Lower lobe of right lung (tissue), 2 donors: ENCODE data around the gene SLX4. TPM values are rescaled to one million over a fixed set of nuclear protein-coding genes. Genes with fewer than 3 reads are reported as not detected.
"Not testable (repeated sequence)": the region's sequence is repeated elsewhere in the genome, so short reads cannot be mapped to it uniquely, and the experiment has no call there.

Source experiments
- ATAC-seq, 2 donors: fragments of 200-7000 bp; cut with Tn5 transposase; one replicate each; pipeline ENCODE4 v1.9.1; 2020 to 2022; ENCODE audit warnings: mild to moderate bottlenecking in 2 of 2, moderate library complexity in 2 of 2
- DNase-seq: peaks from one replicate; pipeline ENCODE4 v3.0.0-alpha.2; 2020
- H3K27ac ChIP-seq: fragments of 200-600 bp; one replicate; pipeline ENCODE4 v1.8.0; 2022
- H3K27me3 ChIP-seq: fragments of 200-600 bp; one replicate; pipeline ENCODE4 v1.8.0; 2022; ENCODE audit warnings: low read depth
- H3K36me3 ChIP-seq: fragments of 200-600 bp; one replicate; pipeline ENCODE4 v1.8.0; 2022; ENCODE audit warnings: mild to moderate bottlenecking
- H3K4me1 ChIP-seq: fragments of 200-600 bp; one replicate; pipeline ENCODE4 v1.8.0; 2022
- H3K4me3 ChIP-seq: fragments of 200-600 bp; one replicate; pipeline ENCODE4 v1.8.0; 2022; ENCODE audit warnings: mild to moderate bottlenecking
- H3K9me3 ChIP-seq: fragments of 200-600 bp; one replicate; pipeline ENCODE4 v1.8.0; 2022
- intact Hi-C: fragments of 100-400 bp; cut with DNase I; formaldehyde crosslinking; loops from one replicate; pipeline ENCODE4 v1.11.0; 2022
- total RNA-seq: library from RNA; stranded (reverse); fragmentation: NEBNext Ultra II Directional; extraction: Animal tissue kit (Norgen Biotek cat#: 25700); gene quantifications from one replicate; pipeline ENCODE4 v1.2.1, GENCODE V29; 2021
- TF ChIP-seq, protein P1 (sequence below): fragments of 200-600 bp; IDR thresholded peaks from one replicate; pipeline ENCODE4 v1.8.0; 2022; ENCODE audit warnings: antibody characterized with exemption, mild to moderate bottlenecking
- donor health status: DM: no; HTN: yes; CAD: no; lungs with severe emphysema.

SLX4 gene
- total RNA-seq, 1 donor from 2014 or later = 5.7 TPM

DNA sequence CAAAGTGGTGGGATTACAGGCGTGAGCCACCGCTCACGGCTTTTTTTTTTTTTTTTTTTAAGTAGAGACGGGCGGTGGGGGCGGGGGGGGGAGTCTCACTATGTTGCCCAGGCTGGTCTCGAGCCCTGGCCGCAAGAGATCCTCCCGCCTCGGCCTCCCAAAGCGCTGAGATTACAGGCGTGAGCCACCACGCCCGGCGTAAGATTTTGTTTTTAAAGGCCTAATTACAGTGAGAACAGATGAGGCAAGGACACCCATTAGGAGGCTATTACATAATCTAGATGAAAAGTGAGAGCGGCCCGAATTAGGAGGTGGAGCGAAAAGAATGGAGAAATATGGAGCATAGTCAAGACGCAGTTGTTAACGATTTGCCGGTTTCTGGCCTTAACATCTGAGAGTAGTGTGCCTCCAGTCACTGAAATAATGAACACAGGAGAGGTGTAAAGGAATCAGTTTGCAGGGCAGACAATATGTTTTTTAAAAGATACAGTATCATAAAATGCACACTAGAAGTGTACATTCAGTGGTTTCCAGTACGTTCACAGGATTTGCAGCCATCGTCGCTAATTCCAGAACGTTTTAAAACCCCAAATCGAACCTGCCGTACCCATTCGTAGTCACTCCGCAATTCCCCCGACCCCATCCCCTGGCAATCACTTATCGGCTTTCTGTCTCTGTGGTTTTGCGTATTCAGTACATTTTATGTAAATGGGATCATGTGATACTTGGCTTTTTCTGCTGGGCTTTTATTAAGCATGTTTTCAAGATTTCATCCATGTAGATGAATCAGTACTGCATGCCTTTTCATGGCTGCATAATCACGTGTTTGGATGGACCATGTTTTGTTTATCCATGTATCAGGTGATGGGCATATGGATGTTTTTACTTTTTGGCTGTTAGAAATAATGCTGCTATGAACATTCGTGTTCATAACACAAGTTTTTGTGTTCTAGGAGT lies 1.4 kb upstream of the SLX4 start:
- ATAC-seq (no peak), DNase-seq (no peak)
- Histone ChIP-seq H3K36me3 (peaks cover 5% of the 10 kb centered on the region), H3K4me1 (peaks cover 24% of the 10 kb centered on the region), H3K9me3 (no peaks in the 10 kb centered on the region), H3K27me3 (no peaks in the 10 kb centered on the region), H3K4me3 (peak overlapping the region; percentile 93), H3K27ac (no peak overlapping the region)
- intact Hi-C loops = no loop called here
- TF ChIP-seq, protein P1, sequence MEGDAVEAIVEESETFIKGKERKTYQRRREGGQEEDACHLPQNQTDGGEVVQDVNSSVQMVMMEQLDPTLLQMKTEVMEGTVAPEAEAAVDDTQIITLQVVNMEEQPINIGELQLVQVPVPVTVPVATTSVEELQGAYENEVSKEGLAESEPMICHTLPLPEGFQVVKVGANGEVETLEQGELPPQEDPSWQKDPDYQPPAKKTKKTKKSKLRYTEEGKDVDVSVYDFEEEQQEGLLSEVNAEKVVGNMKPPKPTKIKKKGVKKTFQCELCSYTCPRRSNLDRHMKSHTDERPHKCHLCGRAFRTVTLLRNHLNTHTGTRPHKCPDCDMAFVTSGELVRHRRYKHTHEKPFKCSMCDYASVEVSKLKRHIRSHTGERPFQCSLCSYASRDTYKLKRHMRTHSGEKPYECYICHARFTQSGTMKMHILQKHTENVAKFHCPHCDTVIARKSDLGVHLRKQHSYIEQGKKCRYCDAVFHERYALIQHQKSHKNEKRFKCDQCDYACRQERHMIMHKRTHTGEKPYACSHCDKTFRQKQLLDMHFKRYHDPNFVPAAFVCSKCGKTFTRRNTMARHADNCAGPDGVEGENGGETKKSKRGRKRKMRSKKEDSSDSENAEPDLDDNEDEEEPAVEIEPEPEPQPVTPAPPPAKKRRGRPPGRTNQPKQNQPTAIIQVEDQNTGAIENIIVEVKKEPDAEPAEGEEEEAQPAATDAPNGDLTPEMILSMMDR = no peak

DNA sequence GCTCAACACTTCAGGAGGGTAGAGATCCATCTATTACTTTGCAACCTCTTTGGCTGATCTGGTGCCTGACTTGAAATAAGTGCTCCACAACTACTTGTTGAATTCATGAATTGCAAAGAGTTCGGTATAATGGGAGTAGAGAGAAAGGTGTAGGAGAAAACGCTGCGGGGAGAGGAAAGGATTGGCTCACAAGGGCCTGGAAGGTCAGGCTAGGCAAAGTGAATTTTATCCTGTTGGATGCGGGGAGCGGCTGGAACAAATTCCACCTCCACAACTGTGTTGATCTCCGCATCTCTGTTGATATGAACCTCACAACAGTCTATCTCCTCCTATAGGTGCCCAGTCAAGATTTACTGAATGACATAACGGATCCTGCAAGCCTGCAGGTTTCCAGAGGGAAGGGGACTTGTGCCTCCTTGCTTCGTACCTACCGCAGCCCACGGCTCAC lies 684 bp downstream of the SLX4 start:
- Histone ChIP-seq H3K9me3 (no peaks in the 10 kb centered on the region), H3K27me3 (no peaks in the 10 kb centered on the region), H3K36me3 (peaks cover 12% of the 10 kb centered on the region), H3K4me3 (peak overlapping the region; percentile 93), H3K4me1 (peaks cover 24% of the 10 kb centered on the region), H3K27ac (peak overlapping the region; percentile 89)
- intact Hi-C loops = no loop called here
- DNase-seq (no peak), ATAC-seq (peak in 1 of 2 donors; percentile 53)
- TF ChIP-seq, protein P1 = no peak

DNA sequence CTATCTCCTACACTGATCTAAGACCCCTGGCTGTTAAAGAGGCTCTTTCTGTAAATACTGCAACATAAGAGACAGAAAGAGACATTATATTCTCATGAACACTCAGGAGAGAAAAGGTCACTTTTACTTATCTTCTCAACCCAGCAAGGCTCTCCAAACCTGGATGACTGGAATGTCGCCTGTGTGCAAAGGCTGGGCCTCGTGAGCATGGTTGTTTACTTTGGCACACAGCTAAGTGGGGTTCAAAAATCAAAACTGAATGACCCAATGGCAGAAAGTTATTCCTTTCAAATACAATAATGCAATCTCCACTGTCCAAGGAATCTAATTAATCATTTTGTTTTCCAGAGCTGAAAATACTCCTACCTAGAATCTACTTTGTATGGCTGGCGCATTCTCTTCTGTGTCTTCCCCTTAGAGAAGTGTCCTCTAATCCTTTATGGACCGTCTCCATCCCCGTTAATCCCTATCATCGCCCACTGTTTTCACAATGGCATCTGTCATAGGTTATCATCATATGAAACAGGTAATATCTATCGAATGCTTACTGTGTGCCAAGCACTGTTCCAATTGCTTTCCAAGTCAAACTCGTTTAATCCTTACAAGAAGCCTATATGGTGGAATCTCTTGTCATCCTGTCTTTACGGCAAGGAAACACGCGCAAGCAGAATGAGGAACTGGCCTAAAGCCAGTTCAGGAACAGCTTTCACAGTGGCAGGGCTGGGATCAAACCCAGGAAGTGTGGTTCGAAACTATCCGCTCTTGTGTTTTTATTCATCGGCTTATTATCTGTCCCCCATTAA lies 1.3 kb downstream of the SLX4 start:
- DNase-seq (no peak), ATAC-seq (no peak)
- H3K27ac ChIP-seq = no peak overlapping the region
- no peaks in the 10 kb centered on the region for H3K9me3 ChIP-seq
- H3K36me3 ChIP-seq = peaks cover 16% of the 10 kb centered on the region
- no peaks in the 10 kb centered on the region for H3K27me3 ChIP-seq
- TF ChIP-seq, protein P1 = no peak
- intact Hi-C loops = no loop called here
- H3K4me3 ChIP-seq = peak overlapping the region; percentile 93
- peaks cover 24% of the 10 kb centered on the region for H3K4me1 ChIP-seq

DNA sequence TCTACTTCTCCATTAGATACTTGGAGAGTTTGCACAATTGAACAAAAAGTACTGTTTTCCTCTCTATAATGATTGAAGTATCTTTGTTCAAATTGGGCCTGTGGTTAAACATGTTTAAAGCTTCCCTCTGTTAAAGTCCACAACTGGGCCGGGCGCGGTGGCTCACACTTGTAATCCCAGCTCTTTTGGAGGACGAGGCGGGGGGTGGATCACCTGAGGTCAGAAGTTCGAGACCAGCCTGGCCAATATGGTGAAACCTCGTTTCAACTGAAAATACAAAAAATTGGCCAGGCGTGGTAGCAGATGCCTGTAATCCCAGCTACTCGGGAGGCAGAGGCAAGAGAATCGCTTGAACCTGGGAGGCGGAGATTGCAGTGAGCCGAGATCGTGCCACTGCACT lies 2.4 kb downstream of the SLX4 start:
- H3K9me3 ChIP-seq, H3K4me3 ChIP-seq, H3K27ac ChIP-seq, intact Hi-C loops, DNase-seq, H3K27me3 ChIP-seq, ATAC-seq: not testable (repeated sequence)
- Histone ChIP-seq H3K4me1 (peaks cover 24% of the 10 kb centered on the region), H3K36me3 (peaks cover 19% of the 10 kb centered on the region)

DNA sequence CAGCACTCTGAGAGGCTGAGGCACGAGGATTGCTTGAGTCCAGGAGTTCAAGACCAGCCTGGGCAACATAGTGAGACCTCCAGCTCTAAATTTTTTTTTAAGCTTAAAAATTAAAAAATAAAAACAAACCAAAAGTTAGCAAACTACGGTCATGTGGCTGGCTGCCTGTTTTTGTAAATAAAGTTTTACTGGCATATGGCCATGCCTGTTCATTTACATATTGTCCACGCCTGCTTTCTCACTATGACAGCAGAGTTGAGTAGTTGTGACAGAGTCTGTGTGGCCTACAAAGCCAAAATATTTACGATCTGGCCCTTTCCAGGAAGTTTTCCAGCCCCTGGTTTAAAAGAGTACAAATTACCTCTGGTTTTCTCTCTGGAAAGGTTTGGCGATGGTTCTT lies 3.3 kb downstream of the SLX4 start:
- Histone ChIP-seq H3K4me3 (no peak overlapping the region), H3K4me1 (peaks cover 19% of the 10 kb centered on the region), H3K27ac (no peak overlapping the region), H3K9me3 (no peaks in the 10 kb centered on the region), H3K27me3 (no peaks in the 10 kb centered on the region), H3K36me3 (peaks cover 28% of the 10 kb centered on the region)
- intact Hi-C loops = no loop called here
- TF ChIP-seq, protein P1 = no peak
- no peak for DNase-seq
- ATAC-seq = no peak
